ENCODE results near the gene SLC17A2.

Gene SLC17A2, protein sequence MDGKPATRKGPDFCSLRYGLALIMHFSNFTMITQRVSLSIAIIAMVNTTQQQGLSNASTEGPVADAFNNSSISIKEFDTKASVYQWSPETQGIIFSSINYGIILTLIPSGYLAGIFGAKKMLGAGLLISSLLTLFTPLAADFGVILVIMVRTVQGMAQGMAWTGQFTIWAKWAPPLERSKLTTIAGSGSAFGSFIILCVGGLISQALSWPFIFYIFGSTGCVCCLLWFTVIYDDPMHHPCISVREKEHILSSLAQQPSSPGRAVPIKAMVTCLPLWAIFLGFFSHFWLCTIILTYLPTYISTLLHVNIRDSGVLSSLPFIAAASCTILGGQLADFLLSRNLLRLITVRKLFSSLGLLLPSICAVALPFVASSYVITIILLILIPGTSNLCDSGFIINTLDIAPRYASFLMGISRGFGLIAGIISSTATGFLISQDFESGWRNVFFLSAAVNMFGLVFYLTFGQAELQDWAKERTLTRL

DNA sequence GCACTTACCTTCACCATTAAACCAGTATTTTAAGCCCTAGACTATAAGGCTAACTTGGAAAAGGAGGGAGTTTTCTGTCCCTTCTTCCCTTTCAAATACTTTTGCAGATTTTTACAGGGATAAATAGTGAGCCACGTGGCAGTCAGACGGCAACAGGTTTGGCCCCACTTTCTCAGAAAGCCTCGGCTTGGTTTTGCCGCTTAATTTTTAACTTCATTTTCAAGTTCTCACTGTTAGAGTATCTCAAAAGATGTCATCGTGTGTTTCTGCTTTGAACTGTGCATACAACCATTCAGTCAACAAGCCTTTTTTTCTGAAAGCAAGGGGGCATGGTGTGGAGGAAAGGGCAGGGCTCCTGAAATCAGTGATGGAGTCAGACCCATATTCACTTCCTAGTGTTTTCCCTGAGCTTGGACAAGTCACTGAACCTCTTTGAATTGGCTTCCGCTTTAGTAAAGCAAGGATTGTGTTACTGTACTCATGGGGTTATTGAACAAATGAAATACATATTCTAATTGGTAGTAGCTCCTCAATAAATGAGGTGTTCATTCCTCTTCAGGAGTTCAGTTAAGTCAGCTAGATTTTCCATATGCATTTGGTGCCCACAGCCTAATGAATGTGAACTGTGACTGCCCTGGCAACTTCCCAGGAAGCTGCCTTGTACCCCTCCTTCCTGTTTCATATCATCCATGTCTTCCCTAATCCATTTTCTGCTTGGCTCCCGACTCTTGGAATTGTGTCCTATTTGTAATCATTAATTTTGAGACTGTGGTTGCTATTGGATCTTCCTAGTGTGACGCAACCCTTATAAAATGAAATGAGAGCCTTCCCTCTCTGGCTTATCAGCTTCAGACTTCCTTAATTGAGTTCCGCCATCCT, at the start of gene SLC17A2:
TSS of gene SLC17A2 (minus strand) at position 160 of the 879 bp plus-strand sequence. CDS start 4,895 bp downstream, outside the sequence.
- no peak for DNase-seq

DNA sequence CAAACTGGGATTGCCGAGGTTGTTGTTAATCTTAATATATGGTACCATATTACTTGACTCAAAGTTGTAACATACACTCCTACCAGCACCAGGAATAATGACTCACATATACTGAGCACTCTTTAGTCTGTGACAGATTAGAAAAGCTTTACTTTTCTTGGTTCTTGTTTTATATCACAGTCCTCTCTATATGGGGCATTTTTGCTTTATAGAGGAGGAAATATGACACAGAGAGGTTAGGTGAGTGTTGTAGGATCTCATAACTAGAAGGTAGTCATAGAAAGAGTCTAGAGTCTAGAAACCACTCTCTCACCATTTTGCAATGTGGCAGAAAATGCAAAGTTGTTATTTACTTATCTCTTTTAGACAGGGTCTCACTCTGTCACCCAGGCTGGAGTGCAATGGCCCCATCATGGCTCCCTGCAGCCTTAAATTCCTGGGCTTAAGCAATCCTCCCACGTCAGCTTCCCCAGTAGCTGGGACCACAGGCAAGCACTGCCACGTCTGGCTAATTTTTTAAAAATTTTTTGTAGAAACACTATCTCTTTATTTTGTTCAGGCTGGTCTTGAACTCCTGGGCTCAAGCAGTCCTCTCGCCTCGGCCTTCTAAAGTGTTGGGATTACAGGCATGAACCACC, 45.6 kb upstream of the SLC17A2 start:
- no peak for DNase-seq

DNA sequence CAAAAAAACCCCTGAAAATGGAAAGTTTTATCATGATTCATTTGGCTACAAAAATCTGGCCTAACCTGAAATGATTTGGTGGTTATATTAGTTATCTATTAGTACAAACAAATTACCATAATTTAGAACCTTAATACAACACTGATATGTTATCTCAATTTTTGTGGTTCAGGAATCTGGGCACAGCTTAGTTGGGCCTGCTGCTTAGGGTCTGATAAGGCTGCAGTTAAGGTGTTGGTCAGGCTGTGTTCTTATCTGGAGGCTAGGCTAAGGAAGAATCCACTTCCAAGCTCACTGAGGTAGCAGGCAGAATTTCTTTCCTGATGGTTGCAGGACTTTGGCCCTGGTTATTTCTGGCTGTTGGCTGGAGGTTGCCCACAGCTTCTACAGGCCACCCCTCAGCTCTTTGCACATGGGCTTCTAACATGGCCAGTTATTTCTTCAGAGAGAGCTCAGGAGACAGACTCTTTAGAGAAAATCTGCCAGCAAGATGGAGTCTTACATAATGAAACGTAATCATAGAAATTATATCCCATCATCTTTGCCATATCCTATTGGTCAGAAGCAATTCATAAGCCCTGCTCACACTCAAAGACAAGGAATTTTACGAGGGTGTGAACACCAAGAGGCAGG, 43.5 kb upstream of the SLC17A2 start:
- DNase-seq: no peak

DNA sequence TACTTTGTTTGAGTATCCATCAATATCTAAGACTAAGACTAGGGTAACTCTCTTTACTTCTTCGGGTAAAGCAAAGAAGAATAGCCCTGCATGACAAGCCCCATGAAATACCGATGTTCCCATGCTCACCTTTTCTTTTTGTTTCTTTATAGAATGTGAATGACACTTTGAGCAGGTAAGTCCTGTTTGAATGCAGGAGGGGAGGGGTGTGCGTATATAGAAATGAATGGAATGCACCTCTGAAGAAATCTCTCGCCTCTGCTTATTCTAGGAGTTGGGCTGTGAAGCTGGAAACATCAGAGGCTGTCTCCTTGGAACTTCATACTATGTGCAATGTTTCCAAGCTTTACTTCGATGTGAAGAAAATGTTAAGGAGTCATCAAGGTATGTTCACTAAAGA, 42.4 kb upstream of the SLC17A2 start:
- DNase-seq: no peak

DNA sequence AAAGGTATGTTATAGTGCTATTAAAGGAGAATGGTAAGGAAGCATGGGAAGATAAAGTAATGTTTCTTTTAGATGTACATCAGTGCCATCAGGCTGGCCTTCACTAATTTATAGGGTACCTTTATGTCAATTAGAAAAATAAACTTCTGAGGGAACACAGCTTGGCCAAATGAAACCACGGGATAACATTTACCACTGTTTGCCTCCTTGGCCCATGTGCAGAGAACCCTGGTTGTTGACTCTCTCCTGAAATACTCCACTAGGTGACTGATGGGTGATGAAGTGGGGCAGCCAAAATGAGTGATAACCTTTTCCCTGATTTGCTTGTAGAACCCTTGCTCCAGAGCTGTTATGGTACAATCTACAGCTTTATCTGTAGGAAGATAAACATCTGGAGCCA, 41.6 kb upstream of the SLC17A2 start:
- no peak for DNase-seq

DNA sequence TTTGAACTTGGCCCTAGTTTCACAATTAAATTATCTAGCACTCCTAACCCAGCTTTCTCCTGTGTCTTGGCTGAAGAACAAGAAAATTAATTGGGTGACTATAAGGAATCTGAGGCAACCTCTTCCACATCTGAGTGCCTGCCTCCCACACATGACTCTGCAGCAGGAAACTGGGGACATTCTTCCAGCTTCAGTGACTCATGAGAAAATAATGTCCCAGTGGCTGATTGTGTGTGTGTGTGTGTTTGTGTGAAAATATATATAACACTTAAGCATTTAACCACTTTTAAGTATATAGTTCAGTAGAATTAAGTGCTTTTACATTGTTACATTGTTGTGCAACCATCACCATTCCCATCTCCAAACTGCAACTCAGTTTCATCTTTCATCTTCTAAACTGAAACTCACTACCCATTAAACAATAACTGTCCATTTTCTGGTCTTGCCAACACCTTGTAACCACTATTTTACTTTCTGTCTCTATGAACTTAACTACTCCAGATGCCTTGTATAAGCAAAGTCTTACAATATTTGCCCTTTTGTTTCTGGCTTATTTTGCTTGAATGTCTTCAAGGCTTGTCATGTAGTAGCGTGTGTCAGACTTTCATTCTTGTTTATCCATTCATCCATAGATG, 40.8 kb upstream of the SLC17A2 start:
- no peak for DNase-seq

DNA sequence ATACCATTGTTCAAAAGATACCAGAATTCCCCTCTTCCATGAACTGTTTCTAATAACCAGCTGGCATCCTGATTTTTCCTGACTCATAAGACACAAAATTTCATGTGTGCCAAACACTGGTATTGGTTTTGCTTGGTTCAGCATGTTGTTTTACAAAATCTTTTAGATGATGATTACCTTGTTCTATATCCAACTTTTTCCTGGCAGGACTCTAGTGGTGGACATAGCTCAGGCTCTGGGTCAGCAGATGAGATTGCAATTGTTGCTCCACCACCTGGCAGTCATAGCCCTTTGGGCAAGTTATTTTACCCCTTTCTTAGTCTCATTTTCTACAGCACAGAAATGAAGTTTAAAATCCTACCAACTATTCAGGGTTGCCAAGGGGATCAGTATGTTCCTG, 38.3 kb upstream of the SLC17A2 start:
- no peak for DNase-seq

DNA sequence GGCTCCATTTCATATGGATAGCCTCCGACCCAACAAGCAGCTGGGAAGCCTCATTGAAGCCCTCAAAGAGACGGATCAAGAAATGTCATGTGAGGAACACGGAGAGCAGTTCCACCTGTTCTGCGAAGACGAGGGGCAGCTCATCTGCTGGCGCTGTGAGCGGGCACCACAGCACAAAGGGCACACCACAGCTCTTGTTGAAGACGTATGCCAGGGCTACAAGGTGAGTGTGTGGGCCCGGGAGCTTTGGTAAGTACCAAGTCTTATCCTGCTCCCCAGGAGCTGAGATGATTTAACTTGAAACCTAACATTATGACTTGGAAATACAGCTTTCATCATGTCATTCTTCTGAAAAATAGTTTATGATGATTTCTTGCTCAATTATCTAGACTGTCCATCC, 36.2 kb upstream of the SLC17A2 start:
- DNase-seq: no peak

DNA sequence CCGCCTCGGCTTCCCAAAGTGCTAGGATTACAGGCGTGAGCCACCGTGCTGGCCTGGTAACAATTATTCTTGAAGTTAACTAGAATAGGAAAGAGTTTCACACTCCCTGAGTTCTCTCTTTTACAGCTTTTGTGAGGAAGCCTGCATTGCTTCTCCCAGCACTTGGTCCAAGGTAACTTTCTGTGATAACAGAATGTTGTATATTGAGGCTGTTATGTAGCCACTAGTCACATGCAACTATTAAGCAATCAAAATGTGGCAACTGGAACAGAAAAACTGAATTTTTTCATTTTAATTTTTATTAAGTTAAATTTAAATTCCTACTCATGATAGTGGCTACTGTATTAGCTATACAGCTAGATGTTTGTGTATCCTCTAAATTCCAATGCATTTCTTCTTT, 34.6 kb upstream of the SLC17A2 start:
- DNase-seq: no peak

DNA sequence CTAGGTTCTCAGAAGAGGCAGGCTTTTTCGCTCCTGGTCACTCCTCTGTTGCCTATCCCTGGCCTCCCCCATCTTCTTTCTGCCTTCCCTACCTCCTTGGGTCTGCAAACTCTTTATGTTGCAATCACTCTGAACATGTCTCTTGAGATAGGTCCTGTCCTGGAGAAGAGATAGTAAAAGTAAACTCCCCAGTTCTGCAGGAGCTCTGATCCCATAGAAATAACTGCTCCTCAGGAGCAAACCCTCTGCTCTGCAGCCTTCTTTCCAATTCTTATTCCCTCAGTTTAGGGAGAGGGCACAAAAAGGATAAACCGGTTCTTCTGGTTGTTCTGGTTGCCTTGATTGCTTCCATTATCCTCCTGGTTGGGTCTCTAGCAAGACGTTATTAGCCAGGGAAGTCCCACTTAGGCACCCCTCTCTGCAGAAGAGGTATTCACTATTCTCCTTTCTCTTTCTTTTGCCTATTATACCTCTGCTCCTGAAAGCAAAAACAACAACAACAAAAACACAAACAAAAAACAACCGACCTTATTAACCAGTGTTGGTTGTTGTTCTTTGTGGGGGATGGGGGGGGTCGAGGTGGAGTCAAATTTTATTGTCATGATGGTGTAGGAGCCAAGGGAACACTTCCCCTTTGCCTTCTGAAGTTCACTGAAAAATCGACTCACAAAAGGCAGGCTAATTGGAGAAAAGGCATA, 33.1 kb upstream of the SLC17A2 start:
- no peak for DNase-seq

DNA sequence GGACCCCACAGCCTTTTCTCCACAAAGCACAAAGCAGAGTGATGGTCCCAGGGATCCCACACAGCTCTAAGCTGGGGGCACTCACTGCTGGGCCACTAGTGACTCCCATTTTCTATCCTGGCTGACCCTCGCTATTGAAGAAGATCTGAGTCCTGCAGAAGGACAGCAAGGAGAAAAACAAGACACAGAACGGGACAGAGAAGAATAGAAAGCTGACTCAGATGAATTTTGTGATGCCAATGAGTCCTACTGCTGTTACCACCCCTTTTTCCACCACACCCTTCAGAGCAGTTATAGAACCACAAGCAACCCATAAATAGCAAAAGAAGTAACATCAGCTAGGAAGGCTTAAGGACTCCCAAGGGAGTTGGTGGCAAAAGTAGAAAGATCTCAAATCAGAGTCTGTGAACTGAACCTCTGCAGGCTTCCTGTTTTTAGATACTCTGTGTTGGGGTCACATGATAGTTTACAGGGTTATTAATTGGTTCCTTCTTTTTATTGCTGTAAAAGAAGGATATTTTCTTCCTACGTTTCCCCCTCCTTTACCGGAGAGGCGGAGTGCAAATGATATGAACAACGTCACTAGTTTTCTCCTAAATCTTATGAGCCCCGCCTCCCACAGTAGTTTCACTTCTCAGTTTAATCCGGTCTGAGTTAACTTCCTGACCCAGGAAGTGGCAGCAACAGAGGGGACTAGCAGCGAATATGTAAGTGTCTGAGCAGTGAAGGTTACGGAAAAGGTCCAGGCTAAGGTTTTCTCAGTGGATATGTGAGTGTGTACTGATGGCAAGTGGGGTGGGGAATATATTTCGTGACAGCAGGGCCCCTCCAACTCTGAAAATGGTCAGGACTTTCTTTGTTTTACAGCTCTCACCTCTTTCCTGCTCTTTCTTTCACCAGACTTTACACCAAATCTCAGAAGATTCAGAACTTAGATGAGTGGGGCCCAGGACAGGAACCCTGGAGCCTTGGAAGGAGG, 31.9 kb upstream of the SLC17A2 start, which contains the start of gene TRIM38:
TSS of gene TRIM38 (plus strand) at position 654 of the 979 bp plus-strand sequence. CDS start 3,721 bp downstream, outside the sequence.
- peak; percentile 30 to 80 for DNase-seq

DNA sequence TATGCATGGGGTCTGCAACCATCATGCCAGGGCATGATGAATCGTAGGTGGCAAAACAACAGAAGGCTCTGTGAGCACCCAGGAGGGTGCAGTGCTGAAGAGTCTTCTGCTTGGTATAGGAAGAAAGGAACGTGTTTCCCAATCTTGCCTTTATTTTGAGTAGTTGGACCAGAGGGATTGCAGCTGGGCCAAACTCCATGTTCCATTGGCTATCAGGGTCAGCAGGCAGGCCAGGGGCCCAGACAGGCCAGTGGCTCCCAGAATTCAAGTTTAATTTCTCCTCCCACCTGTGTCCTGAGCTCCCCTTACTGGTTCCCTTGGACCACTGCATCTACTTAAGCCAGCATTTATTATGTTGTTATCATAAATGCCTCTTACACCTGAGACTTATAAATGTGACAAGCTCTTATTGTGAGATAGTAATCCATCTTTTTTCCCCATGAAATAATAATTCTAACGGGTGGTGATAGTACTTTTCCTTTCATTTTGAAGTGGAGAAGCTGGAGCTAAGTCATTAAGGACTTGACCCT, 31.2 kb upstream of the SLC17A2 start:
- no peak for DNase-seq

DNA sequence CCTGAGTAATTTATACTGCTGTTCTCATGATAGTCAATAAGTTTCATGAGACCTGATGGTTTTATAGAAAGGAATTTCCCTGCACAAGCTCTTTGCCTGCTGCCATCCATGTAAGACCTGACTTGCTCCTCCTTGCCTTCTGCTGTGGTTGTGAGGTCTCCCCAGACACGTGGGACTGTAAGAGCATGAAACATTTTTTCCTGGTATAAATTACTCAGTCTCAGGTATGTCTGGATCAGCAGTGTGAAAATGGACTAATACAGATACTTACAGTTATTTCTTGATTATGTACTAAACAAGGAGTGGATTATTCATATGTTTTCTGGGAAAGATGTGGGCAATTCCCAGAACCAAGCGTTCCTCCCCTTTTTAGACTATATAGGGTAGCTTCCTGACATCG, 30.2 kb upstream of the SLC17A2 start:
- peak; percentile 7 to 22 for DNase-seq

DNA sequence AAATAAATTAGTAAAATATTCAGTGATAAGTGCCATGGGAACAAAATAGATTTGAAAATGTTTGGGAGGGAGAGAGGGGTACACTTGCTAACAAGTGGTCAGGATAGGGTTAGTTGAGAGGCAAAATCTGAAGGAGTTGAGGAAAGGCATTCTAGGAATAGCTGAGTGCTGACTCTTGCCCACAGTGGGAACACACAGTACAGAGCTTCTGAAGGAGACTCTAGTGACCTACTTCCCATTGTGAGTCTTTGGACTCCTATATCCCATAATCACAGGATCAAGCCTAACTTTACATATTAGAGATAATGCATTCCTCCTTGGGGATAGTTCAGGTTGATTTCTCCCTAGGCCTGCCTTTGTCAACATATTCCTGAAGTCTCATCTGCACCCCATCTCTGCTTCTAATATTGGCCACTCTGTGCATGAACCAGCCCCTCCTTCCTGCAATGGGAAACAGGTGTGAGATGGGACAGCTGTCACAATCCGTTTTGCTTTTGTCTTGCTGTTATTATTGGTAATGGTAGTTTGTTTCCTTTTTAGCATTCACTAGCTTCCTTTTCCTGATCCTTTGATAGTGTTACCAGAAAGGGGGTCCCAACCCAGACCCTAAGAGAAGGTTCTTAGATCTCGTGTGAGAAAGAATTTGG, 29.5 kb upstream of the SLC17A2 start:
- no peak for DNase-seq

DNA sequence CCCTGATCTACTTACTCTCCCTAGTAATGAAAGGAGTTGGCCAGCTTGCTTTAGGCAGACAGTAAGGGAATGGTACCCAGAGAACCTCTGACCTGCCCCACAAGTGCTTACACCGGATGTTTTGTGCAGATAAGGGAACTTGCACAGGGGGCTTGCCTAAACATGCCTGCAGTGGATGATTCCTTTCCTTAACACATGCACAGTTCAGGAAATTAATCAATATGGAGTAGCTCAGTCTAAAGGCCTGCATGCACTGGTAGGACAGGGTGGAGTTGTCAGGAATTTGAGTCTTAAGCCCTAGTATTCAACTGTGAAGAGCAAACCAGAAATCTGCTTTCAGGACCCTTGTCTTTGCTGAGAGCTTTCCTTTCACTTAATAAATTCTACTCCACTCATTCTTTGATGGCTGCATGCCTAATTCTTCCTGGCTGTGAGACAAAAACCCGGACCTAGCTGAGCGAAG, 28.2 kb upstream of the SLC17A2 start:
- DNase-seq: no peak

DNA sequence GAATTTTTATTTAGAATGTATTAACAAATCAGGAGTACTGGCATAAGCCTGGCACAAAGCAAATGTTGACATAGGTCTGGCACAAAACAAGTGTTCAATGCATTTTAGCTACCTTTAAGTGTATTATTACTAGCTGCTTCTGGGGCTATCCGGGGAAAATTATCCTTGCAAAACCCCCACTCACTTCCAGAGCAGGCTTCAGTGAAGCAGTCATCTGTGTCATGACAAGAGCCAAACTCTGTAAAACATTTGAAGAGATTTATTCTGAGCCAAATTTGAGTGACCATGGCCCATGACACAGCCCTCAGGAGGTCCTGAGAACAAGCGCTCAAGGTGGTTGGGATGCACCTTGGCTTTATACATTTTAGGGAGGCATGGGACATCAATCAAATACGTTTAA, 25.7 kb upstream of the SLC17A2 start:
- DNase-seq: no peak

DNA sequence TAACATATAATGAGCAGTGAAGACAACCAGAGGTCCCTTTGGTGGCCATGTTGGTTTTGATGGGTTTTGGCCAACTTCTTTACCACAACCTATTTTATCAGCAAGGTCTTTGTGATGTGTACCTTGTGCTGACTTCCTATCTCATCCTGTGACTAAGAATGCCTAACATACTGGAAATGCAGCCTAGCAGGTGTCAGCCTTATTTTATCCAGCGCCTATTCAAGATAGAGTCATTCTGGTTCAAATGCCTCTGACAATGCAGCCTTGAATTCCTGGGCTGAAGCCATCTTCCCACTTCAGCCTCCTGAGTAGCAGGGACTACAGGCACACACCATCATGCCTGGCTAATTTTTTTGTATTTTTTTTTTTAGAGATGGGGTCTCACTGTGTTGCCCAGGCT, 24.3 kb upstream of the SLC17A2 start:
- no peak for DNase-seq

DNA sequence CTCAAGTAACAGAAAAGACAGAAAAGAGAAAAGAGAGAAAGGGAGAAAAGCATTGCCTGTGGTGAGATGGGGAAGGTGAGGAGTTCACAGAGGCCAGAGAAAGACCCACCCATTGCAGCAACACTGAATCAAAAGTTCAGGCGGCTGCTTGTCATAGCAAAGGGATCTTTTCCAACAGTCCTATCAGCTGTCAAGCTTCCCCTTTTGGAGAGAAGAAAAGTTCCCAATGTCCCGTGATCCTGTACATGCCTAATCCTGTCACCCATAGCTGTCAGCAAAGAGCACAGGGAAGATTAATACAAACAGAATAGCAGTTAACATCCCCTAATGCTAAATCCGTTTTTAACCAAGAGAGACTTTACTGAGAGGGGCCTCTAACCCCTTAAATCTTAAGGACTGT, 23.2 kb upstream of the SLC17A2 start:
- no peak for DNase-seq

DNA sequence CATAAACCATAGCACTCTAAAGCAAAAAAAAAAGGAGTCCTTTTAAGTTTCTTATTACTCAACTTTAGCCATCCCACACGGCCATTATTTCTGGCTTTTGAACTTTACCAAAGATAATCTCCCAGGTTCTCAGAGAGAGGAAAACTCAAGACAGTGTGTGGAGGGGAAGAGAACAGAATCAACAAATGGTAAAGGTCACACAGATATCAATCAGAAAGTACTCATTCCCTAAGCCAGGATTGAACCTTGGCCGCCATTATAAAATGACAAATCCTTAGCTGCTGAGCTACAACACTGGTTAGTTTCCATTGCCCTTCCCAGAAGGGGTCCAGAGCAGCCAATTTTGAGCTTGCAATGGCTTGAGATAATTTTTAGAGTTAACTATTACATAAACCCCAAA, 22.0 kb upstream of the SLC17A2 start:
- no peak for DNase-seq
